ENCODE results near the gene AFF2. TPM values are rescaled to one million over a fixed set of nuclear protein-coding genes. Genes with fewer than 3 reads are reported as not detected.

The AFF2 gene
- total and polyA plus RNA-seq, 2 donors (not counting 3 experiments of a cell fraction or from before 2014, with no cell fraction given) = 0.03 to 0.07 TPM

DNA sequence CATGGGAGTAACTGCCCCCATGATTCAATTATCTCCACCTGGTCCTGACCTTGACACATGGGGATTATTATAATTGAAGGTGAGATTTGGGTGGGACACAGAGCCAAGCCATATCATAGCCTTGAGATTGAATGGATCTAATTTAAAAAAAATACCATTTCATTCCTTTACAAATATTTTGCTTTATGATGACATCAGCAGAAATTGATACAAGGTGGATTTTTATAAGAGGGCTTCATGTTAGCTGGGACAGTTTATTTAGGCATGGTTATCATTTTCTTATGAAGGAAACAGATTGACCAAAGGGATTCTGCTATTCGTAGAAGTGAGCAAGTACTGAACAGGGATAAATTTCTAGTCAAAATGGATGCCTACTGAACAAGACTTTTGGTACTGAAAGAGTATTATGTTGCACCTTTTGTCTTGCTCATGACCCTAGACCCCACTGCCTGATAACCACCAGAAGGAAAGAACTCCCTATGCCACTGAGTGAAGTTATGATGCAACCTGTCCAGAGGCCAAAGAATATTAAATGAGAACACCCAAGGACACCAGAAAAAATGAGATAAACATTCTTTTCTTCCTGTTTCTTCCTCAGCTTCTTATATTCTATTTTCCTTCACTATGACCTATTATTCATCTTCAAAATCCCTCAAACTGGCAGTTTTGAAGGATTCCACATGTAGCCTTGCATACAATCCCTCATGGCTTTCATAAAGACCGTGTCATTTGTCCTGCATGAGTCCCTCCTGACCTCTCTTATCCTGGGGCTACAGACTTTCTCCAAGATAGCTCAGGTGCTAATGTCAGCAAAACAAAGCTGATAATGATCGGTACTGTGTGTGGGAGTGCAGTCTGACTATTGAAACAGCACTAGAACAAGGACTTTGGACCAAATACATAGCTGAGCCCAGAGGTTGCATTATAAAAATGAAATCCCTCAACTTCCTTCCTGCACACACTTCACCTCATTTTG lies 118.3 kb downstream of the AFF2 start:
- H3K4me1 ChIP-seq (ENCODE audit: control insufficient read depth, extremely low read depth, insufficient read depth, low read length) = no peaks in the 10 kb centered on the region
- DNase-seq (ENCODE audit: low read depth, low spot score) = no peak
- H3K4me2 ChIP-seq (ENCODE audit: insufficient read depth, low read length) = no peak overlapping the region
- TF ChIP-seq MYC (IDR thresholded peaks at IDR 0.05; ENCODE audit: low read depth, low read length) = no peak
- no peak for TF ChIP-seq POLR2AphosphoS5 (IDR thresholded peaks at IDR 0.05; ENCODE audit: insufficient read depth, low read depth, low read length)
- TF ChIP-seq GATA2 (IDR thresholded peaks at IDR 0.05; ENCODE audit: insufficient read depth, insufficient read length, low read depth, low read length) = no peak
- TF ChIP-seq POLR2A (IDR thresholded peaks at IDR 0.05; ENCODE audit: low read depth, low read length) = no peak
- TF ChIP-seq, protein P1, sequence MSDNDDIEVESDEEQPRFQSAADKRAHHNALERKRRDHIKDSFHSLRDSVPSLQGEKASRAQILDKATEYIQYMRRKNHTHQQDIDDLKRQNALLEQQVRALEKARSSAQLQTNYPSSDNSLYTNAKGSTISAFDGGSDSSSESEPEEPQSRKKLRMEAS (IDR thresholded peaks at IDR 0.05; ENCODE audit: insufficient read depth, insufficient read length) = no peak
- TF ChIP-seq EZH2 (IDR thresholded peaks at IDR 0.05; ENCODE audit: borderline replicate concordance, low read depth, low read length, severe bottlenecking) = no peak
- TF ChIP-seq JUN (IDR thresholded peaks at IDR 0.05; ENCODE audit: borderline replicate concordance, insufficient read depth, insufficient read length, low read depth) = no peak
- no peak for TF ChIP-seq FOS (IDR thresholded peaks at IDR 0.05; ENCODE audit: borderline replicate concordance, insufficient read depth, low read length)
- no peak for TF ChIP-seq CTCF (IDR thresholded peaks at IDR 0.05; ENCODE audit: extremely low read depth in 1 of 2, insufficient read depth in 1 of 2, low read depth in 1 of 2, low read length in 2 of 2)
- no peaks in the 10 kb centered on the region for H4K20me1 ChIP-seq (replicated peaks; ENCODE audit: control insufficient read depth, extremely low read depth, insufficient read depth, low read length)
- H3K27me3 ChIP-seq (ENCODE audit: control insufficient read depth in 2 of 2, insufficient read depth in 2 of 2, low read length in 2 of 2) = no peaks in the 10 kb centered on the region
- CTCF ChIA-PET = interaction anchor here (1.0 kb wide), 1 partner anchor 417 kb away, joined by 3 read pairs; no protein-coding TSS in a partner anchor
- BruUV-seq (replicated peaks) = no TSS peak
- no peak for FAIRE-seq
- POLR2A ChIA-PET = no interaction called here
- no peak overlapping the region for H2AFZ ChIP-seq (ENCODE audit: low read depth, low read length)
- dilution Hi-C loops (cut with MboI; ENCODE audit: extremely low pct_ligation_motif_present, low sequenced_read_pairs) = no loop called here
- no peak overlapping the region for H3K4me3 ChIP-seq (replicated peaks in 1 of 3; ENCODE audit: insufficient read depth in 1 of 3, low read depth in 1 of 3, low read length in 3 of 3)
- intact Hi-C loops (cut with micrococcal nuclease) = no loop called here
- no peaks in the 10 kb centered on the region for H3K79me2 ChIP-seq (ENCODE audit: control insufficient read depth, insufficient read depth, low read length)
- H3K9ac ChIP-seq (replicated peaks; ENCODE audit: extremely low read depth, insufficient read depth, low read length) = no peak overlapping the region
- no peaks in the 10 kb centered on the region for H3K9me3 ChIP-seq (replicated peaks; ENCODE audit: control insufficient read depth, insufficient read depth, low read length)
- H3K36me3 ChIP-seq (ENCODE audit: control insufficient read depth in 2 of 2, extremely low read depth in 1 of 2, insufficient read depth in 2 of 2, low read length in 2 of 2) = no peaks in the 10 kb centered on the region
- no peak overlapping the region for H3K27ac ChIP-seq (ENCODE audit: insufficient read depth, low read depth, low read length)
- H3K9me1 ChIP-seq (replicated peaks; ENCODE audit: control insufficient read depth, extremely low read depth, insufficient read depth, low read length) = no peaks in the 10 kb centered on the region

Data from endothelial cell of umbilical vein (primary cell).